ENCODE measurements around the gene CCR3.
A peak's percentile ranks its signal among the peaks of the same experiment; 100 is the strongest.

Gene CCR3

GRCh38 chr3:46283881-46284450 lies 41.7 kb downstream of the CCR3 start:
- no peak for TF ChIP-seq EZH2 (IDR thresholded peaks at IDR 0.05; ENCODE audit: borderline replicate concordance, low read depth, low read length, severe bottlenecking)
- no peak for TF ChIP-seq CTCF (IDR thresholded peaks at IDR 0.05; ENCODE audit: borderline replicate concordance, extremely low read depth, low read length, poor library complexity, severe bottlenecking)
- DNase-seq (no peak), ATAC-seq (ENCODE audit: insufficient read depth, low read depth) (peak; percentile 49)
- Histone ChIP-seq H2AFZ (ENCODE audit: low read depth, low read length) (no peak overlapping the region), H3K4me1 (ENCODE audit: insufficient read depth, low read length) (peaks cover 27% of the 10 kb centered on the region), H3K27me3 (ENCODE audit: insufficient read depth, low read length, poor library complexity) (no peaks in the 10 kb centered on the region), H3K27ac (ENCODE audit: low read length) (no peak overlapping the region), H3K4me2 (ENCODE audit: insufficient read depth, low read length) (no peak overlapping the region), H3K9ac (ENCODE audit: low read depth, low read length) (no peak overlapping the region), H3K79me2 (ENCODE audit: insufficient read depth, low read length) (no peaks in the 10 kb centered on the region), H3K4me3 (ENCODE audit: low read depth in 1 of 2, low read length in 2 of 2) (no peak overlapping the region), H3K36me3 (ENCODE audit: insufficient read depth, low read length) (no peaks in the 10 kb centered on the region), H4K20me1 (ENCODE audit: insufficient read depth, low read length) (no peaks in the 10 kb centered on the region), H3K9me3 (ENCODE audit: insufficient read depth, low read length, severe bottlenecking) (peaks cover 8% of the 10 kb centered on the region)

GRCh38 chr3:46284981-46285683 lies 42.9 kb downstream of the CCR3 start:
- Histone ChIP-seq H3K9ac (ENCODE audit: low read depth, low read length) (no peak overlapping the region), H4K20me1 (ENCODE audit: insufficient read depth, low read length) (no peaks in the 10 kb centered on the region)
- peak; percentile 57; the same call in 1 of the 3 replicates for ATAC-seq (ENCODE audit: insufficient read depth, low read depth)

GRCh38 chr3:46285931-46286619 lies 43.8 kb downstream of the CCR3 start:
- Histone ChIP-seq H3K9me3 (ENCODE audit: insufficient read depth, low read length, severe bottlenecking) (no peaks in the 10 kb centered on the region), H4K20me1 (ENCODE audit: insufficient read depth, low read length) (no peaks in the 10 kb centered on the region), H3K4me1 (ENCODE audit: insufficient read depth, low read length) (peaks cover 27% of the 10 kb centered on the region), H3K27ac (ENCODE audit: low read length) (no peak overlapping the region), H2AFZ (ENCODE audit: low read depth, low read length) (no peak overlapping the region), H3K27me3 (ENCODE audit: insufficient read depth, low read length, poor library complexity) (no peaks in the 10 kb centered on the region), H3K4me2 (ENCODE audit: insufficient read depth, low read length) (no peak overlapping the region), H3K9ac (ENCODE audit: low read depth, low read length) (no peak overlapping the region), H3K79me2 (ENCODE audit: insufficient read depth, low read length) (no peaks in the 10 kb centered on the region), H3K36me3 (ENCODE audit: insufficient read depth, low read length) (no peaks in the 10 kb centered on the region), H3K4me3 (ENCODE audit: low read depth in 1 of 2, low read length in 2 of 2) (no peak overlapping the region)
- DNase-seq (no peak), ATAC-seq (ENCODE audit: insufficient read depth, low read depth) (no peak)
- TF ChIP-seq EZH2 (IDR thresholded peaks at IDR 0.05; ENCODE audit: borderline replicate concordance, low read depth, low read length, severe bottlenecking) (no peak), CTCF (IDR thresholded peaks at IDR 0.05; ENCODE audit: borderline replicate concordance, extremely low read depth, low read length, poor library complexity, severe bottlenecking) (no peak)

More at GRCh38 chr3:46284981-46285683, 42.9 kb downstream of the CCR3 start:
- Histone ChIP-seq H3K79me2 (ENCODE audit: insufficient read depth, low read length) (no peaks in the 10 kb centered on the region), H3K36me3 (ENCODE audit: insufficient read depth, low read length) (no peaks in the 10 kb centered on the region), H3K4me2 (ENCODE audit: insufficient read depth, low read length) (no peak overlapping the region), H3K27me3 (ENCODE audit: insufficient read depth, low read length, poor library complexity) (no peaks in the 10 kb centered on the region), H2AFZ (ENCODE audit: low read depth, low read length) (0 out of 2 replicates have a peak overlapping the region, but pooled peaks have one; percentile 44), H3K4me1 (ENCODE audit: insufficient read depth, low read length) (peaks cover 27% of the 10 kb centered on the region), H3K27ac (ENCODE audit: low read length) (no peak overlapping the region), H3K9me3 (ENCODE audit: insufficient read depth, low read length, severe bottlenecking) (no peaks in the 10 kb centered on the region), H3K4me3 (ENCODE audit: low read depth in 1 of 2, low read length in 2 of 2) (no peak overlapping the region)
- no peak for TF ChIP-seq CTCF (IDR thresholded peaks at IDR 0.05; ENCODE audit: borderline replicate concordance, extremely low read depth, low read length, poor library complexity, severe bottlenecking)
- no peak for TF ChIP-seq EZH2 (IDR thresholded peaks at IDR 0.05; ENCODE audit: borderline replicate concordance, low read depth, low read length, severe bottlenecking)
- no peak for DNase-seq

Measured in DND-41 (cell line).